NT2/D1 (cell line): ENCODE results near the gene RALGPS2.

Source experiments
- YY1 ChIP-seq: IDR thresholded peaks from 2 replicates; pipeline ENCODE4 v1.6.1; 2011; ENCODE audit not compliant: insufficient read length, insufficient read depth
- ZNF274 ChIP-seq: IDR thresholded peaks from 2 replicates; pipeline ENCODE4 v1.6.1; 2011; ENCODE audit warnings: mild to moderate bottlenecking, low read depth, low read length

- TF ChIP-seq YY1 (no peak), ZNF274 (no peak)
Measured at GRCh38 chr1:178868706-178869105, 143.7 kb downstream of the RALGPS2 start.
